Smooth muscle cell (in vitro differentiated cells): Measurements from ENCODE around the gene NCAPH2. TPM values are rescaled to one million over a fixed set of nuclear protein-coding genes. Genes with fewer than 3 reads are reported as not detected.
"Not testable (repeated sequence)": the region's sequence is repeated elsewhere in the genome, so short reads cannot be mapped to it uniquely, and the experiment has no call there.

Source experiments
- DNase-seq: peaks from one replicate; lab custom pipeline; 2025; ENCODE audit not compliant: unreplicated experiment; lab: John Stamatoyannopoulos, UW
- H2AFZ ChIP-seq: fragments of 200-600 bp; sonication (generic); 2 replicates; pipeline ENCODE4 v1.6.0; 2016; ENCODE audit warnings: antibody characterized with exemption, low read depth, mild to moderate bottlenecking
- H3F3A ChIP-seq: fragments of 200-600 bp; sonication (generic); 2 replicates; pipeline ENCODE4 v1.6.0; 2017; ENCODE audit warnings: antibody characterized with exemption, low read depth
- H3K27ac ChIP-seq: fragments of 200-600 bp; sonication (generic); 2 replicates; pipeline ENCODE4 v1.5.1; 2016; ENCODE audit warnings: low read depth, mild to moderate bottlenecking
- H3K27me3 ChIP-seq: fragments of 200-600 bp; sonication (generic); 2 replicates; pipeline ENCODE4 v1.6.1; 2016; ENCODE audit warnings: low read depth, mild to moderate bottlenecking
- H3K36me3 ChIP-seq: fragments of 200-600 bp; sonication (generic); 2 replicates; pipeline ENCODE4 v1.5.1; 2016; ENCODE audit warnings: low read depth
- H3K4me1 ChIP-seq: fragments of 200-600 bp; sonication (generic); 2 replicates; pipeline ENCODE4 v1.5.1; 2016; ENCODE audit warnings: low read depth
- H3K4me2 ChIP-seq: fragments of 200-600 bp; sonication (generic); 2 replicates; pipeline ENCODE4 v1.6.0; 2016; ENCODE audit warnings: mild to moderate bottlenecking
- H3K4me3 ChIP-seq: fragments of 200-600 bp; sonication (generic); 2 replicates; pipeline ENCODE4 v1.5.1; 2016; ENCODE audit warnings: mild to moderate bottlenecking
- H3K79me2 ChIP-seq: fragments of 200-600 bp; sonication (generic); 2 replicates; pipeline ENCODE4 v1.6.0; 2016; ENCODE audit warnings: low read depth, mild to moderate bottlenecking
- H3K9ac ChIP-seq: fragments of 200-600 bp; sonication (generic); 2 replicates; pipeline ENCODE4 v1.6.0; 2016; ENCODE audit warnings: low read depth
- H3K9me3 ChIP-seq: fragments of 200-600 bp; sonication (generic); replicated peaks from 2 replicates; pipeline ENCODE4 v1.5.1; 2016; ENCODE audit warnings: low read depth
- H4K20me1 ChIP-seq: fragments of 200-600 bp; sonication (generic); 2 replicates; pipeline ENCODE4 v1.6.0; 2016; ENCODE audit warnings: low read depth
- CTCF ChIP-seq: fragments of 200-600 bp; sonication (generic); IDR thresholded peaks from 2 replicates; pipeline ENCODE4 v1.5.1; 2017; ENCODE audit warnings: borderline replicate concordance, mild to moderate bottlenecking, antibody characterized with exemption; ENCODE audit not compliant: insufficient read depth, poor library complexity, severe bottlenecking
- WGBS: methylation state at CpG from one replicate; pipeline ENCODE4 v1.1.7; 2016; ENCODE audit warnings: low lambda C conversion rate; 5-methylcytosine and 5-hydroxymethylcytosine counted together
- polyA plus RNA-seq: library from polyadenylated mRNA; unstranded; fragments of >200 nt; fragmentation: Nextera tagmentation; extraction: Ambion mirVana; gene quantifications from 2 replicates; pipeline ENCODE4 v1.2.1, GENCODE V29; 2016
- total RNA-seq: library from RNA; depleted of rRNA; stranded (reverse); fragments of >200 nt; gene quantifications from 2 replicates; pipeline ENCODE4 v1.2.3, GENCODE V29; 2014

NCAPH2 gene
- total and polyA plus RNA-seq, 2 experiments from 2014 or later = 24.1 to 45.7 TPM

DNA sequence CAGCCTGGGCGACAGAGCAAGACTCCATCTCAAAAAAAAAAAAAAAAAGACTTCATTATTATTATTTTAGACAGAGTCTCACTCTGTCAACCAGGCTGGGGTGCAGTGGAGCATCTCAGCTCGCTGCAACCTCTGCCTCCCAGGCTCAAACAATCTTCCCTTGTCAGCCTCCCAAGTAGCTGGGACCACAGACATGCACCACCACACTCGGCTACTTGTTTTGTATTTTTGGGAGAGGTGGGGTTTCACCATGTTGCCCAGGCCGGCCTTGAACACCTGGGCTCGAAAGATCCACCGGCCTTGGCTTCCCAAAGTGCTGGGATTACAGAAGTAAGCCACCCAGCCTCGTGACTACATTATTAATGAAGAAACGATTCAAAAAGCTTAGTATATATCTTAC lies 27.1 kb downstream of the NCAPH2 start:
- Histone ChIP-seq H2AFZ (no peak overlapping the region), H4K20me1 (no peaks in the 10 kb centered on the region), H3K9ac (no peak overlapping the region), H3K9me3 (no peaks in the 10 kb centered on the region), H3F3A (peaks cover 57% of the 10 kb centered on the region), H3K79me2 (peaks cover 12% of the 10 kb centered on the region), H3K4me1 (peaks cover 38% of the 10 kb centered on the region), H3K4me3 (no peak overlapping the region), H3K36me3 (no peaks in the 10 kb centered on the region), H3K4me2 (no peak overlapping the region), H3K27me3 (no peaks in the 10 kb centered on the region), H3K27ac (peak overlapping the region; percentile 97)
- no peak for TF ChIP-seq CTCF
- whole genome bisulfite sequencing = 97% methylated on average over 8 of the region's 8 CpGs
- no peak for DNase-seq

GRCh38 chr22:50536226-50536625 lies 28.2 kb downstream of the NCAPH2 start:
- WGBS = 91% methylated on average over 3 of the region's 3 CpGs
- Histone ChIP-seq H3K27me3 (no peaks in the 10 kb centered on the region), H3F3A (peaks cover 46% of the 10 kb centered on the region), H2AFZ (no peak overlapping the region), H3K9ac (no peak overlapping the region), H3K79me2 (peaks cover 12% of the 10 kb centered on the region), H3K4me1 (peaks cover 41% of the 10 kb centered on the region), H3K36me3 (no peaks in the 10 kb centered on the region), H3K9me3 (no peaks in the 10 kb centered on the region), H3K4me2 (no peak overlapping the region), H3K27ac (no peak overlapping the region), H3K4me3 (no peak overlapping the region), H4K20me1 (no peaks in the 10 kb centered on the region)
- no peak for TF ChIP-seq CTCF
- DNase-seq = no peak

- no peaks in the 10 kb centered on the region for H4K20me1 ChIP-seq
- no peak for DNase-seq
- no peaks in the 10 kb centered on the region for H3K9me3 ChIP-seq
- no peaks in the 10 kb centered on the region for H3K27me3 ChIP-seq
- no peak overlapping the region for H3K4me3 ChIP-seq
- H3K4me1 ChIP-seq = peaks cover 31% of the 10 kb centered on the region
- 95% methylated on average over 13 of the region's 13 CpGs for WGBS
- H3K36me3 ChIP-seq = no peaks in the 10 kb centered on the region
- peaks cover 38% of the 10 kb centered on the region for H3F3A ChIP-seq
- H3K27ac ChIP-seq = peak overlapping the region; percentile 100
- peak overlapping the region; percentile 24 for H3K9ac ChIP-seq
- TF ChIP-seq CTCF = no peak
- H2AFZ ChIP-seq = no peak overlapping the region
- peak overlapping the region; percentile 21 for H3K4me2 ChIP-seq
- peaks cover 12% of the 10 kb centered on the region for H3K79me2 ChIP-seq
These were observed 29.7 kb downstream of the NCAPH2 start for GRCh38 chr22:50537765-50538164.

- Histone ChIP-seq H3K36me3 (no peaks in the 10 kb centered on the region), H3K4me1 (peaks cover 30% of the 10 kb centered on the region), H3K9me3 (no peaks in the 10 kb centered on the region), H3K4me3 (no peak overlapping the region), H2AFZ (no peak overlapping the region), H3K4me2 (peak overlapping the region; percentile 81), H3K27ac (peak overlapping the region; percentile 100), H3K9ac (peak overlapping the region; percentile 96), H3K27me3 (no peaks in the 10 kb centered on the region), H3K79me2 (peaks cover 12% of the 10 kb centered on the region), H4K20me1 (no peaks in the 10 kb centered on the region), H3F3A (peaks cover 28% of the 10 kb centered on the region)
- no peak for TF ChIP-seq CTCF
- 87% methylated on average over 10 of the region's 10 CpGs for WGBS
- DNase-seq = no peak
These were observed 32.4 kb downstream of the NCAPH2 start for GRCh38 chr22:50540381-50540780.

GRCh38 chr22:50541667-50542026 lies 33.6 kb downstream of the NCAPH2 start:
- Histone ChIP-seq H3K4me2 (peak overlapping the region; percentile 26), H3K4me1 (peaks cover 30% of the 10 kb centered on the region), H3K27ac (peak overlapping the region; percentile 100), H3F3A (peaks cover 24% of the 10 kb centered on the region), H3K9ac (peak overlapping the region; percentile 96)
- H2AFZ ChIP-seq, H3K4me3 ChIP-seq, H3K27me3 ChIP-seq, H3K9me3 ChIP-seq, H4K20me1 ChIP-seq, H3K79me2 ChIP-seq, H3K36me3 ChIP-seq, DNase-seq: not testable (repeated sequence)
- 15% methylated on average over 5 of the region's 5 CpGs for WGBS
